Mucosa of gallbladder (tissue), 1 donor: ENCODE results near the gene DBNL. TPM values are rescaled to one million over a fixed set of nuclear protein-coding genes. Genes with fewer than 3 reads are reported as not detected.
A peak's percentile ranks its signal among the peaks of the same experiment; 100 is the strongest.

ENCODE experiments used
- DNase-seq: peaks from one replicate; pipeline ENCODE4 v3.0.0-alpha.2; 2020; ENCODE audit warnings: low spot score
- total RNA-seq: library from RNA; stranded (reverse); gene quantifications from one replicate; pipeline ENCODE4 v1.2.1, GENCODE V29; 2021
- donor health status: DM: no; HTN: no; CAD: no.

DBNL gene
- total RNA-seq, 1 donor from 2014 or later = 147 TPM

DNA sequence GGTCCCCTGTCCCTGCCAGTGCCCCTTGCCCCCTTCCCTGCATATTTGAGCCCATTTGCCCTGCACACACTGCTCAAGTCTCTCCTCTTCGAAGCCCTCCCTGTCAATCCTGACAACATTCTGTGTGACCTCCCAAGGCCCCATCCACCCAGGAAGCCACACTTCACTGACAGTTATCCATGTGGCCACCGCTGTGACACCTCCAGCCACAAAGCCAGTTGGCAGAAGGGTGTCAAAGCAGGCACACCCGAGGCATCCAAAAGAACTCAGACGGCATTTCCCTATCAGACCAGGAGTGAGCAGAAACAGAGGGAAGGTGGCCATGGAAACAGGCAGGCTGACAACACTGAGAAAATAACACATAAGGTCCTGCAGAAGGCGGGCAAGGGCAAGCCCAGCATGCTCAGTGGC lies 33.2 kb downstream of the DBNL start:
- no peak for DNase-seq

DNA sequence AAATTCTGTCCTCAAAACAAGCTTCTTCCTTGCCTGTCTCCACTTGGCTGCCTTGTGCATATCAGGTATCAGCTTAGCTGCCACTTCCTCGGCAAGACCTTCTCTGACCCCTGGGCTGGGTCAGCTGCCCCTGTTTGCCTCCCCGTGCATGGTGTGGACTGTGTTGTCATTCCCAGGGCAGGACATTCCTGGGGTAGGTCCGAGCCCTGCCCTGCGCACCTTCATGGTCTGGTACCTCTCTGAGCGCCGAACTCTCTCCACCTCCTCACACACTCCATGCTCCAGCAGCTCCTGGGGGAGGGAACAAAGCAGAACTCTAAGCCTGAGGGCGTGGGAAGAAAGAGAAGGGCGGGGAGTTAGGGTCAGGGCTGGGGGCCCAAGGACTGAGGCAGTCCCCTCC lies 34.0 kb downstream of the DBNL start:
- DNase-seq = no peak

DNA sequence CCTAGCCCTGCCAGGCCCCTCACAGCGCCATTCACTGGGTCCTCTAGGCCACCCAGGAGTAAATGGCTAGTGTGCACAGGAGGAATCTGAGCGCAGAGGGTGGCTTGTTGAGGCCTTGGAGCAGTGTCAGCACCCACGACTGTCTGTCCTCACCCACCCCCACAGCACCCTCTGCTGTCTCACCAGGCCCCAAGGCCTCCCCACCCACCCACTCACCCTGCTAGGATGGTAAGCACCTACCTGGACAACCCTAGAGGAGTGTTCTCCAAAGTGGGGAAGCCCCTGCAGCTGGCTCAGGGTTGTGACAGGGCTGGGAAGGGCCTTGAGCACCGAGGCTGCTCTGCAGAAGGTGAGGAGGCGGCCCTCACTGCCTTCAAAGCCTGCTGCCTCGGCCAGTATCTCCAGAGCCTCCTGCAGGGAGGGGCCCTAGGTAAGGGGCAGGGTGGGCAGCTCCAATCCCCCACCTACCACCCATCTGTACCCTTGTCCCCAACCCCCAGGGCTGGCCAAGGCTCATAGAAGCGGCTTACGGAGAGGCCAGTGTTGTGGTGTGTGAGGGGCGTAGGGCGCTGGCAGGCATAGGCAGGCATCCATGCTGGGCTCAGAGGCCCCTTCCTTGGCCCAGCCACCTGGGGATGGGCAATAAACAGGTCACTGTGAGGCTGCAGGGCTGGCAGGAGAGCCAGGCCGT lies 35.0 kb downstream of the DBNL start:
- no peak for DNase-seq

DNA sequence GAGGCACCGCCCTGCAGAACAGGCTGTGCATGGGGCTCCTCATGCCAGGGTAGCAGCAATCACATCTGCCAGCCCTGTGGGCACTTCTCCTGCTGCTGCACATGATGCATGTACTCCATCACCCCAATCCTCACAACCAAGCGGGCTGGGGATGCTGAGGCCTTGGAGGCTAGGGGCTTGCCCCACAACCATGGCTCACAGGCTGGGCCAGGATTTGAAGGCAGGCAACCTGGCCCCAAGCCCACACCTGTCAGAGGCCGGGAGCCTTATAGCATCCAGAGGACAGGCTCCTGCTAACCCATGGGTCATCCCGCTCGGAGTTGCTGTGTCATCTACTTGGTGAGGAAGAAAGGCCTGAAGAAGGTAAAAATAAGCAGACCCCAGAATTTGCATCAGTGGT lies 35.6 kb downstream of the DBNL start:
- no peak for DNase-seq

DNA sequence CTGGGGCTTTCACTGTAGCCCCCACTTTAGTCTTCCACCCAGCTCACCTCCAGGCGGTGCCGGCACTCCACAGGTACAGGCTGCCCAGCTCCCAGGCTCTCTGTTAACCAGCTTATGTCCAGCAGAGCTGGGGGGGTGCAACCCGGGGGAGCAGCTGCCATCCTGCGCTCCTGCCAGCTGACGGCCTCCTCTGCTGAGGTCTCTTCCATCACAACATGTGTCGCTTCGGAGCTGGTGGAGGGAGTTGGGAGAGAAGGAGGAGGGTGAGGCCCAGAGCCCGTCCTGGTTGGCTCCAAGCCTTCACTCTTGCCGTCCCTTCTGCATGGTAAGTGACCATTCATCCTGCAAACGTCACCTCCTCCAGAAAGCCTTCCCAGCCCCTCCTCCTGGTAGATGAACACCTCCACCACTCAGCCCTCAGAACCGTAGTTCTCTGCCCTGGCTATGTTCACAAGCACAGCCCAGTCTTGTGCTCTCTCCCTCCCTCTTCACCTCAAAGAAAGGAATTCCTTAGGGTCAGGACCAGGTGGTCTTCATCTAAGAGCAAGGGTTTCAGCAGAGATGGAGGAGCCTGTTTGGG lies 36.3 kb downstream of the DBNL start:
- DNase-seq = no peak

DNA sequence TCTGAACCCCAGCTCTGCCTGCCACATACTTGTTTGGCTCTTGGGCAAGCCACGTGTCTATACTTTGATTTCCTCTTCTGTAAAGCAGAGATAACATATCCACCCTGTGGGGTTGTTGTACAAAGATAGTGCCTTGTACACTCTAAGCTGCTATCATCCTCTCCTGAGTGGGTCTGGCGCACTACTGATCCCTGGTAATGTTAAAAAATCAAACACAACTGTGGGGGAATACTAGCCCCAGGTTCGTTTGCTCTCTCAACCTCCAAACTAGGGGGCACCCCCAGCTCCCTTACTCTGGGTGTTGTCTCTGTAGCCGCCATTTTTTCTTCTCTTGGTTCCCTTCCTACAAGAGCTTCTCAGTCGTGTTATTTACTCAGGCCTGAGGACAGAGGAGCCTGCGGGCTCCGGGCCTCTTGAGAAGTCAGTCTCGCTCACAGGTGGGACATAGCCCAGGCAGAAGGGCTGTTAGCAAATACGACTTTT lies 36.8 kb downstream of the DBNL start:
- no peak for DNase-seq

GRCh38 chr7:44082541-44083207 lies 38.2 kb downstream of the DBNL start:
- peak; percentile 99 for DNase-seq

DNA sequence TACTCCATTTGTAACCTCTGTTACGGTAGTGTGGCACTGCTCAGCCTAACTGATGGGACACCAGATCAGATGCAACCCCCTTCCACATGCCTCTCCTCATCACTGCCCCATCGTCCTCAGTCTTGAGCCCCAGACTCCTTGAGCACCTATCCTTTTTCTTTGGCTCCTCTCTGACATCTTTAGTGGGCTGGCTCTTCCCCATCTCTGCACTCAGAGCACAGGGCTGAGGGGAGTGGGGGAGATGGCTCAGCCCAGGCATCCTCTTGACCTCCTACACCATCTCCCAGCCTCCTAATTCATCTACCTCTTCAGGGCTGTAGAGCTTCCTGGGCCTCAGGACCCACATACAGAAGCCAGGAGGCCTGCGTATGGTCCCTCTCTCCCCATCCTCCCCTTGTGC lies 39.3 kb downstream of the DBNL start:
- no peak for DNase-seq

GRCh38 chr7:44084701-44085100 lies 40.2 kb downstream of the DBNL start:
- DNase-seq = no peak

GRCh38 chr7:44085546-44085945 lies 41.0 kb downstream of the DBNL start:
- DNase-seq = no peak

DNA sequence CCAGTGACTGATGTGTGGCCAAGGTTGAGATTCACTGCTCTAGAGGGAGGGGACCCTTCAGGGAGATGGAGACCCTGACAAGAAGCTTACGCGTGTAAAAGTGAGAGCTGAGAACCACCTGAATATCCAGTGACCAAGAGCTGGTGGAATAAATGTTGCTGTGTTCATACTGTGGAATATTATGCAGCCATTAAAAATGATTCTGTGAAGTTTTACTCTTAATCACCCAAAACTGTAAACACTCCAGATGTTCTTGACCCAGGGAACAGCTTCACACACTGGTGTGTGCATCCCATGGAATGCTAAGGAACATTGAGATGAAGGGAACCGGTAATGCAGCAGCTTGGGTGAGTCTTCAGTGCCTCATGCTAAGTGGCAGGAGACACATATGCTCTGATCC lies 42.1 kb downstream of the DBNL start:
- no peak for DNase-seq

DNA sequence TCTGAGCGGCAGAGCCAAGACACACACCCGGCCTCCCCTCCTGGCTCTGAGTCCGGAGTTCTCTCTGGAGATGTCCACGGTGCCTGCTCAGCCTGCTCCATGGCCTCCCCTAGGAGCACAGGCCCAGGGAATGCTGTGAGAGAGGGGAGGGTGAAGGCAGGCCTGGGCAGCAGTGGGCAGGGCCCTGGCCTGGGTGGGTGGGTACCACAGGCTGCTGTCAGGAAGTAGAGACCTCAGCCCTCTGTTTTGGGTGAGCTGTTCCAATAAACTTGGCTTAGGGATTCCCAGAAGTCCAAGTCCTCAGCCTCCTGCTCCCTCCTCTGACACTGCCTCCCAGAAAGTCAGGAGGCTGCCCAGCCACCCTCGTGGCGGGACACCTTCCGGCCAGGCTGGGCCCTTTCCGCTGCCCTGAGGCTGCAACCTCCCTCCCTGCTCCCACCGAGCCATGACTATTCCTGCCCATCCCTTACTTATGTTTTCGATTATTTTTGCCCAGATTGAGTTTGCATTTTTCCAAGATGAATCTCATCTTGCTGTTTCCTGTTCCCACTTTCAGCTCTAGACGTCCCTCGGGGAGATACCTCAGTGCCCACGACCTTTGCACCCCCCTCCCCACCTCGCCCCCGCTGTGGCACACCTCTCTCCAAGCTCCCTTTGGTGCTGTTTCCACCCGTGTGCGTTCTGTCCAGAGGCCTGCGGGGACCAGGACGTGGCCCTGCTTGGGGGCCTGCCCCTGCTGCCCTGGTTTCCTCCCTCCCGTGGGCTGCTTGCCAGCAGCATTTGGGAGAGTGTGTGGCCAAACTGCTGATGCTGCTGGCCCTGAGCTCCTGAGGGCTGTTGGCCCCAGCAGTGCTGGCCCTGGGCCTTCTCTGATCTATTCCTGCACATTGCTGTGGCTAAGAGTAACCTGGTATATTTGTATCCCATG lies 43.7 kb downstream of the DBNL start:
- no peak for DNase-seq

- DNase-seq = no peak
These were observed 48.7 kb downstream of the DBNL start for GRCh38 chr7:44093102-44093641.

DNA sequence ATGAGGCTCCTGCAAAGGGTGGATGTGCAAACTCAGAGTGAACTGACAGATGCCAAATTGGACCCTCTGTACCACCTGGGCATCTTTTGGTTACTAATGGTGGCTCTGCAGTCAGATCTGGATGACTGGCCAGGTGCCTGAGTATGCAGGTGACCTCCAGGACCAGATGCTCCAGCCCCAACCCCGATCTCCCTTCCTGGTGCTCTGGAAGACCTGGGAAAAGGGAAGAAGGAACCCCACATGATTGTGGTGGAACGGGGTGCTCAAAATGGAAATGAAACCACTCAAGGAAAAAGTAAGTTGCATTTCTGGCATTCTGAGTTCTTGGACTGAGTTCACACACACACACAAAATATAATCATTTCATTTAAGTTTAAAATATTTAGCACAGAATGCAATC lies 49.9 kb downstream of the DBNL start:
- no peak for DNase-seq

DNA sequence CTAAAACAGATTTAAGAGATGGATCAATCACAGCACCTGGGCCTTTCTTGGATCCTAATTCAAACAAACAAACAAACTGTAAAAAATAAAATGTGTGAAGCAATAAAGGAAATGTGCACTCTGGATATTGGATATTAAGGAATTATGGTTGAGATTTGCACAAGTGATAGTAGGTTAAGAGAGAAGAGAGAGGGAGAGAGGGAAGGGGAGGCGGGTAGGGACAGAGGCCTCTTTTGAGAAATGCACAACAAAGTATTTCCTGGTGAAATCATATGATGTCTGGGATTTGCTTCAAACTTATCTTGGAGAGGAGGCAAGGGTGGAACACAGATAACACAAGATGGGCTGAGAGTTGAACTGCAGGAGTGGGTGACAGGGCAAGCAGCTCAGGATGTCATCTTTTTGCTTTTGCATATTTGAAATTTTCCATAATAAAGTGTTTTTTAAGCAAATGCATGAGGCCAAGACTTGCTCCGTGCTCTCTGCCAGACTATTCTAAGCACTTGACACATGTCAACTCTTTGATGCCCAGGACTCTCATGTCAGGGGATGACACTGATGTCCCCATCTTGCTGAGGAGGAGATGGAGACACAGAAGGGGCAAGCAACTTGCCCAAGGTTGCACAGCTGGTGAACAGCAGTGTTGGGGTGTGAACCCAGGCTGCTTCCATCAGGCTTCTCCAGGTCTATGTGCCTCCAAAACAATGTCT lies 50.5 kb downstream of the DBNL start:
- DNase-seq = no peak

DNA sequence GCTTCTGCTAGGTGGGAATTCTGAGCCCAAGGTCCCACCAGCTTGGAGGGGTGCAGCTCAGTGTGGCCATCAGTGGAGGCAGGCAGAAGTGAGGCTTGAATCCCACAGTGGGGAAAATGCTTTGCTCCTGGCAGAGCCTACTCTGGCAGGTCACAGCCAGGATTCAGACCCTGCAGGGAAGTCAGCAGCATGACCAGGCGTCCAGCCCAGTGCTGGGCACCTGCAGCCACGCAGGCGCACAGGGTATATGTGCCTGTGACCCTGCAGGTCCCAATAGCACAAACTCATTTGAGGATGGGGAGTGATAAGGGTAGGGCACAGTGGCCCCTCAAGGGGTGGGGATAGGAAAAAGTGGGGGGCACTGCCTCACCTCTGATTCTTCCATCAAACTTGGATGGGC lies 51.3 kb downstream of the DBNL start:
- no peak for DNase-seq

- no peak for DNase-seq
These were observed 51.9 kb downstream of the DBNL start for GRCh38 chr7:44096326-44096881.

- no peak for DNase-seq
These were observed 52.8 kb downstream of the DBNL start for GRCh38 chr7:44097064-44097932.

DNA sequence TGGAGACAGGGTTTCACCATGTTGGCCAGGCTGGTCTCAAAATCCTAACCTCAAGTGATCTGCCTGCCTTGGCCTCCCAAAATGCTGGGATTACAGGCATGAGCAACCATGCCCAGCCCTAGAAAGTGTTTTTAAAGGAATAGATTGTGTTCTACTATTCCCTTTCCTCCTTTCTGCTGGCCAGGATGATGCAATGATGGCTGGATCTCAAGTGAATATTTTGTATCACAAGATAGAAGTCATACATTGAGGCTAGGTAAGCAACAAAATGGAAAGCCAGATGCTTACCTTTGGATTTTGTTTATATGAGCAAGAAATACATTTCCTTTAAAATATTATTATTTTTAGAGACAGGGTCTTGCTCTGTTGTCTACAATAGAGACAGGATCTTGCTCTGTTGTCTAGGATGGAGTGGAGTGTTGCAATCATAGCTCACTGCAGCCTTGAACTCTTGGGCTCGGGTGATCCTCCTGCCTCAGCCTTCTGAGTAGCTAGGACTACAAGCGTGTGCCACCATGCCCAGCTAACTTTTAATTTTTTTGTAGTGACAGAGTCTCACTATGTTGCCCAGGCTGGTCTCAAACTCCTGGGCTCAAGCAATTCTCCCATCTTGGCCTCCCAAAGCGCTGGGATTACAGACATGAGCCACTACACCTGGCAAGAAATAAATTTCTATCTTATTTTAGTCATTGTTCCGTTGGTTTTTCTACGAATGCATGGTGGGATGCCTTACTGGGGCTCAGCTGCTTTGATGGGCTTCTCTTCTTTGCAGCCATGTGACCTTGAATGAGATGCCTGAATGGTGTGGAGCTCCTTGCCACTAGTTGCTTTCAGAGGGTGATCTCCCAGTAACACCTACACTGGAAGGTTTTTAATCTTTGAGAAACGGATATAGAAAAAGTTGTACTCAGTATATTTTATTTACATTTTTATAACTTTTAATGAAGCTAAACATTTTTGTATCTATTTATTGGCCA lies 53.9 kb downstream of the DBNL start:
- DNase-seq = no peak
